SH-SY5Y (cell line): ENCODE measurements around the gene MACF1.

Source experiments
- GATA2 ChIP-seq: IDR thresholded peaks from 2 replicates; pipeline ENCODE4 v1.6.1; 2011; ENCODE audit warnings: mild to moderate bottlenecking, low read depth, low read length
- GATA3 ChIP-seq: IDR thresholded peaks from 2 replicates; pipeline ENCODE4 v1.6.1; 2011; ENCODE audit warnings: low read depth, mild to moderate bottlenecking, low read length, moderate library complexity

The MACF1 gene

DNA sequence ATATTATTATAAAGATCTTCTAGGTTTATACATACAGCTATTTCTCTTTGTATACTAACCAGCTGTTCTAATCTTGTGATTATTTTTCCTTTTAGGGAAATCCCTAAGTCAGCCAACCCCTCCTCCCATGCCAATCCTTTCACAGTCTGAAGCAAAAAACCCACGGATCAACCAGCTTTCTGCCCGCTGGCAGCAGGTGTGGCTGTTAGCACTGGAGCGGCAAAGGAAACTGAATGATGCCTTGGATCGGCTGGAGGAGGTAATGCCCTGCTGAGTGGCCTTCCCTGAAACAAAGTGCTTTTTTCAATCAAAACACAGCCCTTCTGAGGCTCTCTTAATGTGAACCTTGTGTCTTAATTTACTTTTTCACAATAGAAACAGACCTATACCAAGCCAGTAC, 254.5 kb downstream of the MACF1 start:
- TF ChIP-seq GATA2: no peak
- TF ChIP-seq GATA3: no peak

DNA sequence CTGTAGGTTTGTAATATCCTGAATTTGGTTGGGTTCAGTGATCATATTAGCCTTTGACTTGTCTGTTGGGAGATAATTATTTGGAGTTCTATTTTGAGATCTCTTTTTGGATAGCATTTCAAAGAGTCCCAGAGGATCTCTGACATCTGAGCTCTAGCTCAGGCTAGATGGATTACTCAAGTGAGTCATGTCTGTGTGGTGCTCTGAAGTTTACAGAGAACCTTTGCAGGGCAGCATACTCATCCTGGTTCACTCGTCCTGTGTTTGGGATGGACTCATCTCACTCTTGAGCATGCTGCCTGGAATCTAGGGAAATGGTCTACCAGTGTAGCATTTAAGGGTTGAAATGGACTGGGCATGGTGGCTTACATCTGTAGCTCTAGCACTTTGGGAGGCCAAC, 257.6 kb downstream of the MACF1 start:
- TF ChIP-seq GATA2: no peak
- TF ChIP-seq GATA3: no peak

DNA sequence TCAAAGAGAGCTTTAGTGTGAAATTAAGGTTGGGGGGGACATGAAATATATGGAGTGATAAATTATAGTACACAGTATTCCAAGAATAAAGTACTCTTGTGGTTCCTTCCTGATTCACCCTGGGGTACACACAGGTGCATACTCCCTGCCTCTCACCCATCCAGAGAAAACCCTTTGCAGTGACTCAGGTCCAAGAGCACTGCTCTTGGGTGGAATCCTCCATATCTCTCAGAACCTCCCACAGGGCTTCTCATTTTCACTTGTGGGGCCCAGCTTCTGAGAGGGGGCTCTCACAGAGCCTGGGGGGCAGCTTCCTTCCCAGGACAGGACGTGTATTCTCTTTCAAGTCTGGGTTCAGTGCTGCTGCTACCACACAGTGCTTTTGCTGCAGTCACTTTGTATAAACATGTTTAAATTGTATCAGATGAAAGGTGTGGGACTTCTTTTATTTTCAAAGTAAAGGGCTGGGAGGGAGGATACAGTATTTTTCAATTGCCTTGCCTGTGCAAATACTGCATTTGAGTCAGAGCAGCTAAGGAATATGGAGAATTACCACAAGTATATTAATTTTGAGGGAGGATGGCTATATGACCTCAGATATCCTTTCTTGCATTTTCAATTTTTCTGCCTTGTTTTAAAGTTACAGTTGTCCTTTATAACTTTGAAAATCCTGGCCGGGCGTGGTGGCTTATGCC, 262.1 kb downstream of the MACF1 start:
- TF ChIP-seq GATA2: no peak
- no peak for TF ChIP-seq GATA3

DNA sequence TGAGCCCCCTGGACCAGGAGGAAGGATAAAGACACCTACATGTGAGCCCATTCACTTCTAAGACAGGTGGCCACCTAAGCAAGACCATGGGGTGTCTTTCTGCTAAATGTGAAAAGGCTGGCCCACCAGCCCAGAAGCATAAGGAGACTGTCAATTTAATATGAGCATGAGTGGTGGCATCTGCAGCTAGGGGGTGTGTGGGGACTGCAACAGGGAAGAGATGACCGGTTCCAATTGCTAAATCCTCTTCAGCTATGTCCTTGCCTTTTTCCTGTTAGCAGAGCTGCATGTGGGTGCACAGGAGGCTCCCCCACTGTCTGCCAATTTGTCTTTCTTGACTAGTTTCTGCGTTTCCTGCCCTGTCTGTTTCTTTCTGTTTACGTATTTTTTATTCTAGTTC, 264.7 kb downstream of the MACF1 start:
- TF ChIP-seq GATA2 (no peak), GATA3 (no peak)

GRCh38 chr1:39470040-39470439, 265.5 kb downstream of the MACF1 start:
- TF ChIP-seq GATA3 (no peak), GATA2 (no peak)

- no peak for TF ChIP-seq GATA2
- TF ChIP-seq GATA3: no peak
Observed at GRCh38 chr1:39472826-39473225, 268.3 kb downstream of the MACF1 start.

GRCh38 chr1:39473324-39473723, 268.8 kb downstream of the MACF1 start:
- no peak for TF ChIP-seq GATA3
- no peak for TF ChIP-seq GATA2

- no peak for TF ChIP-seq GATA3
- TF ChIP-seq GATA2: no peak
Observed at GRCh38 chr1:39474810-39475209, 270.3 kb downstream of the MACF1 start.

DNA sequence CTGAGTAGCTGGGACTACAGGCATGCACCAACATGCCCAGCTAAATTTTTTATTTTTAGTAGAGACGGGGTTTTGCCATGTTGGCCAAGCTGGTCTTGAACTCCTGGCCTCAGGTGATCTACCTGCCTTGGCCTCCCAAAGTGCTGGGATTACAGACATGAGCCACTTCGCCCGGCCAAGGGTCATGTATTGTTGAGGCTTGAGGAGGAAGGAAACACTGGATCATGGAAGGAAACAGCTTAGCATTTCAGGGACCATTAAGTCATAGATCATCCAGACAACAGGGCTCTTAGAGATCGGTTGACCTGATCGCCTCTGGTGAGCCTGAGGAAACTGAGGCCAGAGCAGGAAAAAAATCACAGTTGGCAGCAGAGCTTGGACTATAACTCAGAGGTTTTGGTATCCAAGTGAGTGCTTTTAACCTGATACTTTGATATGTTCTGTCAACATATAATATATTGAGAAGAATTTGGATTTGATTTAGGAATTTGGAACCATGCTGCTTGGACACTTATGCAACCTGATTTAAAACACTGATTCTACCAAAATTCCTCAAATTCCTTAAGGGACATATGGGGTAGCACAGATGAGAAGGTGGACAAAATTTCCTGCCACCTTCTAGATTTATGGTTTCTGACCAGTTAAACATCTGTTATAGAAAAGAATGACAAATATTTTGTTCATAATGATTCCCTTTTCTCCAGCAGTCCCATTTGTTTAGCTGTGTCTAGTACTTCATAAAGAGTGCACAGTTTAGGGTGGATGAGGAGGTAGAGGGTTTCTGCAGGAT, 273.8 kb downstream of the MACF1 start:
- TF ChIP-seq GATA3 (no peak), GATA2 (no peak)

GRCh38 chr1:39481289-39481688, 276.8 kb downstream of the MACF1 start:
- TF ChIP-seq GATA3: no peak
- TF ChIP-seq GATA2: no peak

GRCh38 chr1:39483276-39483675, 278.8 kb downstream of the MACF1 start:
- TF ChIP-seq GATA3 (no peak), GATA2 (no peak)

DNA sequence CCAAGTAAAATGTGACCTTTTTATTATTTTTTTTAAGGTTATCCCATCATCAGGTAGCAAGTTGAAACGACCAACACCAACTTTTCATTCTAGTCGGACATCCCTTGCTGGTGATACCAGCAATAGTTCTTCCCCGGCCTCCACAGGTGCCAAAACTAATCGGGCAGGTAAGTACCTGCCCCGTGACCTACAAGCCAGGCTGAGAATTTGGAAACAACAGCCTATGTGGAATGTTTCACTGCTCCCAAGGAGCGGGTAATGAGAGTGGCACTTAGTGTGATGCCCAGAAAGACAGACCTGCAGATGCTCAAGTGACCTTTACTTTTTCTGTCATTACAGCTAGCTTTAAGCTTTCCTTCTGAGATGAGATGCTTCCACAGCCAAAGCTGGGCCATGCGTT, 280.1 kb downstream of the MACF1 start:
- TF ChIP-seq GATA3: no peak

- TF ChIP-seq GATA2: no peak
- no peak for TF ChIP-seq GATA3
Observed at GRCh38 chr1:39485046-39485803, 280.7 kb downstream of the MACF1 start.

- TF ChIP-seq GATA3 (no peak), GATA2 (no peak)
Observed at GRCh38 chr1:39488012-39488545, 283.6 kb downstream of the MACF1 start.
